Naive thymus-derived CD4-positive, alpha-beta T cell (primary cell): ENCODE data around the gene CIRBP. TPM values are rescaled to one million over a fixed set of nuclear protein-coding genes. Genes with fewer than 3 reads are reported as not detected.
A peak's percentile ranks its signal among the peaks of the same experiment; 100 is the strongest.

ENCODE experiments used
- ATAC-seq: fragments of 150-1000 bp; cut with Tn5 transposase; 2 replicates; pipeline ENCODE4 v1.10.0; 2021; ENCODE audit warnings: mild to moderate bottlenecking, moderate library complexity
- CTCF ChIA-PET: fragments of 350-600 bp; sonication (Branson Sonifier 250); formaldehyde crosslinking; loops from one replicate; lab custom pipeline; 2021; ENCODE audit warnings: antibody characterized with exemption; lab: Charles Lee
- POLR2A ChIA-PET: fragments of 350-600 bp; sonication (Branson Sonifier 250); formaldehyde crosslinking; loops from one replicate; lab custom pipeline; 2021; ENCODE audit warnings: antibody characterized with exemption, inconsistent platforms; lab: Charles Lee
- DNase-seq, 9 donors: peaks; one replicate each; pipeline versions ENCODE4 v3.0.0 to v3.0.0-alpha.2; 2020 to 2022; ENCODE audit warnings: mixed read lengths in 1 of 9
- H3K27ac ChIP-seq: one replicate; pipeline ENCODE4 v1.7.0; 2013; ENCODE audit warnings: mild to moderate bottlenecking, low read depth, low read length, moderate library complexity
- H3K27me3 ChIP-seq, 2 donors: one replicate each; pipeline ENCODE4 v1.7.0; 2013; ENCODE audit warnings: low read length in 2 of 2, mild to moderate bottlenecking in 2 of 2, moderate library complexity in 2 of 2; ENCODE audit not compliant: control insufficient read depth in 2 of 2, insufficient read depth in 2 of 2
- H3K36me3 ChIP-seq, 3 experiments: 1 replicate in 2 of 3; 2 replicates in 1 of 3; pipeline ENCODE4 v1.7.0; 2013; ENCODE audit warnings: low read length in 3 of 3, mild to moderate bottlenecking in 3 of 3, moderate library complexity in 1 of 3; ENCODE audit not compliant: insufficient read depth in 3 of 3, control insufficient read depth in 2 of 3
- H3K4me1 ChIP-seq, 2 donors: one replicate each; pipeline ENCODE4 v1.7.0; 2013; ENCODE audit warnings: low read length in 2 of 2, mild to moderate bottlenecking in 2 of 2, moderate library complexity in 1 of 2; ENCODE audit not compliant: control insufficient read depth in 2 of 2, insufficient read depth in 2 of 2
- H3K4me3 ChIP-seq: 2 replicates; pipeline ENCODE4 v1.7.0; 2013; ENCODE audit warnings: mild to moderate bottlenecking, low read length
- H3K9me3 ChIP-seq, 3 experiments: 1 replicate in 2 of 3; 2 replicates in 1 of 3; pipeline ENCODE4 v1.7.0; 2013; ENCODE audit warnings: low read length in 3 of 3; ENCODE audit not compliant: control insufficient read depth in 2 of 3
- H3K27ac Mint-ChIP-seq, 9 donors: one replicate each; pipeline ENCODE4 v1.8.0; 2020 to 2022; ENCODE audit warnings: mixed read lengths in 9 of 9, mild to moderate bottlenecking in 8 of 9, moderate library complexity in 5 of 9, inconsistent platforms in 2 of 9
- H3K27me3 Mint-ChIP-seq, 5 donors: one replicate each; pipeline ENCODE4 v1.8.0; 2021 to 2022; ENCODE audit warnings: mixed read lengths in 5 of 5, mild to moderate bottlenecking in 1 of 5
- H3K36me3 Mint-ChIP-seq, 5 donors: one replicate each; pipeline ENCODE4 v1.8.0; 2020 to 2022; ENCODE audit warnings: mixed read lengths in 5 of 5, mild to moderate bottlenecking in 3 of 5, inconsistent platforms in 1 of 5
- H3K4me1 Mint-ChIP-seq, 7 donors: one replicate each; pipeline ENCODE4 v1.8.0; 2020 to 2022; ENCODE audit warnings: mixed read lengths in 7 of 7, mild to moderate bottlenecking in 3 of 7, inconsistent platforms in 1 of 7
- H3K4me3 Mint-ChIP-seq, 10 donors: one replicate each; pipeline ENCODE4 v1.8.0; 2020 to 2022; ENCODE audit warnings: mild to moderate bottlenecking in 10 of 10, mixed read lengths in 10 of 10, moderate library complexity in 6 of 10, inconsistent platforms in 2 of 10
- H3K9me3 Mint-ChIP-seq, 11 donors: one replicate each; pipeline ENCODE4 v1.8.0; 2020 to 2022; ENCODE audit warnings: mixed read lengths in 11 of 11, mild to moderate bottlenecking in 4 of 11, inconsistent platforms in 1 of 11, moderate library complexity in 1 of 11
- intact Hi-C, 2 donors: fragments of 100-400 bp; cut with micrococcal nuclease; formaldehyde crosslinking; loops; one replicate each; pipeline ENCODE4 v1.15.1; 2023
- polyA plus RNA-seq, 2 donors: library from polyadenylated mRNA; unstranded; fragments of 300-500 nt; fragmentation: Illumina TruSeq; gene quantifications; one replicate each; pipeline ENCODE4 v1.2.3, GENCODE V29; 2021
- total RNA-seq, 6 experiments: library from RNA in 5 of 6; stranded (reverse) in 5 of 6; gene quantifications; 1 replicate in 5 of 6; 2 replicates in 1 of 6; pipeline ENCODE4 v1.2.3 and lab custom pipeline; 2021 to 2026

CIRBP gene
- total and polyA plus RNA-seq, 7 experiments from 2014 or later: 233 to 629 (median 410) TPM

DNA sequence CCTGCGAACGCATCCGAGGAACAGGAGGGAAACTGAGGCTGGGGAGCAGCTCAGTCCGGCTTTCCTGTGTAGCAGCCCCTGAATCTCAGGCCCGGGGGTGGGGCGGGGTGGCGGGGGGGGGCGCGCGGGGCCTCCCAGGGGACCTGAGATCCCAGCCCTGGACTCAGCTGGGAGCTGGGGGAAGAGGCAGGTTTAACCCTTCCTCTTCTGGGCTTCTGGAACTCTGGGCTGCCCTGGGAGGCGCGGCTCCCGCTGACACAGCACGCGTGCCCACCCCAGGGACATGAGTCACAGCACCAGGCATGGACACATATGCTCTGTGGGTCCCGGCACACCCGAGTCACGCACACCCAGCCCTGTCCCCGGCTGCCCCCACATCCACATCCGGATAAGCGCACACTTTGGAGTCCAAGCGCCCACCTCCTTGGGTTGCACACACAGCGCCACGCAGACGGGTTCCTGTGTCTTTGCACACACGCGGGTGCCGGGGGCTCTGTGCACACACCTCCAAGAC lies 3.5 kb upstream of the CIRBP start:
- Histone ChIP-seq H3K27ac (no peak overlapping the region), H3K4me1 (peaks cover 38 to 47% of the 10 kb centered on the region in 2 donors), H3K4me3 (peak overlapping the region; percentile 48), H3K9me3 (no peaks in the 10 kb centered on the region), H3K27me3 (no peaks in the 10 kb centered on the region), H3K36me3 (peaks cover 0 to 5% (median 4%) of the 10 kb centered on the region in 3 experiments)
- Mint-ChIP-seq H3K4me1 (peaks cover 41 to 60% (median 47%) of the 10 kb centered on the region in 7 donors), H3K9me3 (peaks cover 0 to 7% (median 0%) of the 10 kb centered on the region in 11 donors), H3K4me3 (peak overlapping the region; percentile 25 to 96 (median 50)), H3K27me3 (peaks cover 0 to 6% (median 0%) of the 10 kb centered on the region in 5 donors), H3K27ac (peak overlapping the region in 5 of 9 donors; percentile 21 to 82 (median 70)), H3K36me3 (peaks cover 0 to 6% (median 5%) of the 10 kb centered on the region in 5 donors)
- ATAC-seq (no peak), DNase-seq (peak in 1 of 9 donors; percentile 47)
- POLR2A ChIA-PET: interaction anchor here (1.1 to 14.9 kb wide), 6 partner anchors 9 to 60 kb away, joined by 3 to 366 read pairs (median 11); partner anchors contain the start of genes ATP5F1D, FAM174C and STK11
- CTCF ChIA-PET: interaction anchor here (1.3 to 5.1 kb wide), 4 partner anchors 10 to 99 kb away, joined by 3 to 164 read pairs (median 6); no protein-coding TSS in a partner anchor
- intact Hi-C loops: loop anchor here (1.0 to 10.0 kb wide), 3 partner anchors 21 to 589 kb away; partner anchors contain the start of gene PTBP1 (in 1 of the 2)

- H3K36me3 ChIP-seq: peaks cover 6 to 12% (median 11%) of the 10 kb centered on the region in 3 experiments
- H3K27ac ChIP-seq: peak overlapping the region; percentile 55
- H3K27ac Mint-ChIP-seq: peak overlapping the region in 5 of 9 donors; percentile 21 to 82 (median 65)
- intact Hi-C loops: loop anchor here (1.0 to 10.0 kb wide), 3 partner anchors 22 to 588 kb away; partner anchors contain the start of gene PTBP1 (in 1 of the 2)
- H3K4me1 ChIP-seq: peaks cover 44 to 52% of the 10 kb centered on the region in 2 donors
- no peaks in the 10 kb centered on the region for H3K27me3 ChIP-seq
- ChIA-PET POLR2A (interaction anchor here (0.8 to 14.9 kb wide), 8 partner anchors 9 to 468 kb away, joined by 3 to 366 read pairs (median 6); partner anchors contain the start of genes ATP5F1D, FAM174C and STK11), CTCF (interaction anchor here (0.7 to 5.1 kb wide), 8 partner anchors 9 to 99 kb away, joined by 3 to 164 read pairs (median 5); partner anchors contain the start of gene FAM174C)
- H3K4me3 Mint-ChIP-seq: peak overlapping the region; percentile 25 to 96 (median 55)
- peak; percentile 51 for ATAC-seq
- peaks cover 0 to 7% (median 0%) of the 10 kb centered on the region in 11 donors for H3K9me3 Mint-ChIP-seq
- H3K4me3 ChIP-seq: peak overlapping the region; percentile 48
- H3K36me3 Mint-ChIP-seq: peaks cover 0 to 12% (median 9%) of the 10 kb centered on the region in 5 donors
- no peaks in the 10 kb centered on the region for H3K9me3 ChIP-seq
- H3K4me1 Mint-ChIP-seq: peaks cover 46 to 64% (median 52%) of the 10 kb centered on the region in 7 donors
- H3K27me3 Mint-ChIP-seq: peaks cover 0 to 6% (median 0%) of the 10 kb centered on the region in 5 donors
- peak; percentile 54 to 93 (median 70) for DNase-seq
Observed at GRCh38 chr19:1266129-1266915, 2.8 kb upstream of the CIRBP start.

DNA sequence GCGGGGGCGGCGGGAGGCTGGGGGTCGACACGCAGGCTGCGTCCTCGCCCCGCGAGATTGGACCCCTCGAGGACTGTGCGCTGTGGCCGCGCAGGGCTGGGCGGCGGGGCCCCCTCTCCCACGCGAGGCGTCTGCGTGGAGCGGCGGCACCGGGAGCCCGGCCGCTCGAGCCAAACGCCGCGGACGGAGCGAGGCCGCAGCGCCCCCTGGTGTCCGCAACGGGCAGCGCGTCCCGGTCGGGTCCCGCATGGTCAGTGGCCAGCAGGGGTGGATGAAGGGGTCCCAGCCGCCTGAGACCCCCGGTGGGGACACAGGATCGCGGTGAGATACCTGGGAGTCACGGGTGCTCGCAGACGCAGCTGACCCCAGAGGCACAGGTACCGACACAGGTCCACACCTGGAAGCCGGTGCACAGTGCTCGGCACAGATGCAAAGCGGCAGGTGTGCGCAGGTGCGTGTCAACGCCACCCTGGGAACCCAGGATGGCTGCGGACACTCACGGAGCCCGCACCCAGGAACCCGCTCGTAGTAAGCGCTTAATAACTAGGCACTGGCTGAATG lies 2.1 kb upstream of the CIRBP start:
- no peaks in the 10 kb centered on the region for H3K9me3 ChIP-seq
- H3K4me1 Mint-ChIP-seq: peaks cover 45 to 64% (median 52%) of the 10 kb centered on the region in 7 donors
- peak overlapping the region; percentile 48 for H3K4me3 ChIP-seq
- H3K27me3 Mint-ChIP-seq: peaks cover 0 to 6% (median 0%) of the 10 kb centered on the region in 5 donors
- peaks cover 0 to 18% (median 11%) of the 10 kb centered on the region in 5 donors for H3K36me3 Mint-ChIP-seq
- peak overlapping the region; percentile 51 to 96 (median 66) for H3K4me3 Mint-ChIP-seq
- H3K27me3 ChIP-seq: no peaks in the 10 kb centered on the region
- peak overlapping the region in 6 of 9 donors; percentile 28 to 89 (median 55) for H3K27ac Mint-ChIP-seq
- H3K9me3 Mint-ChIP-seq: peaks cover 0 to 7% (median 0%) of the 10 kb centered on the region in 11 donors
- POLR2A ChIA-PET: interaction anchor here (0.8 to 14.9 kb wide), 8 partner anchors 9 to 469 kb away, joined by 3 to 366 read pairs (median 13); partner anchors contain the start of genes ABCA7, ATP5F1D, CBARP and FAM174C
- intact Hi-C loops: loop anchor here (1.0 to 10.0 kb wide), 3 partner anchors 23 to 588 kb away; partner anchors contain the start of gene PTBP1 (in 1 of the 2)
- ATAC-seq (peak; percentile 24), DNase-seq (peak in 8 of 9 donors; percentile 49 to 90 (median 70))
- peak overlapping the region; percentile 55 for H3K27ac ChIP-seq
- H3K36me3 ChIP-seq: peaks cover 12 to 17% (median 16%) of the 10 kb centered on the region in 3 experiments
- CTCF ChIA-PET: interaction anchor here (0.9 to 5.1 kb wide), 8 partner anchors 8 to 22 kb away, joined by 3 to 164 read pairs (median 6); partner anchors contain the start of gene FAM174C
- H3K4me1 ChIP-seq: peaks cover 47 to 52% of the 10 kb centered on the region in 2 donors

DNA sequence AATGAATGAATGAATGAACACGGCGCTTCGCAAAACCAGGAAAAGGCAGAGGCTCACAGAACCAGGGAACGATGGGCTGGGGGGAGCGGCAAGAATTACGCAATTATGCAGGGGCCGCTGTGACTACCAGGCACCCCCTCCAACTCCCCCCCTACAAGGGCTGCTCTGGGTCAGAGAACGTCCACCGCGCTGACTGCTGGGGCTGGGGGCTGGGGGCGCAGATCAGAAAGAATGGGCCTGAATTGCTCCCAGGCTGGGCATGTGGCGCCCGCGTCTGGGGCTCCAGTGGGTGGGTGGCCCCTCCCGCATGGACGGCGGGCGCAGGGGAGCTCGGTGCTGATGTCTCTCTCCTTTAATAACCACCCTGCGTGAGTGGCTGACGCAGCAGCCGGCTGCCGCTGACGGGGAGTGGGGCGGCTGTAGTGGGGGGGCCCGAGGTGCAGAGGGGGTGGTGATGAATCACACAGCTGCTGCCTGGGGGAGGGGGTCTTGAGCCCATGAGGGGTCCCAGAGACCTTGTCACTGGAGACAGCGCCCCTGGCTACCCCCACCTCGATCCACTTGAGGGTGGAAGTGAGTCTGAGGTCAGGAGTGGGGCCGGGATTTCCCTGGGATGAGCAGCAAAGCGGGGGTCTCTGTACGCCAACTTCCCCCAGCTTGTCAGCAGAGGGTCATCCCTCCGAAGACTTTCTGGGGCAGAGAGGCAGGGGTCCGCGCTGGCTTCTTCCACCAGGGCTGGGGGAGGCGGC lies 1.5 kb upstream of the CIRBP start:
- Mint-ChIP-seq H3K27me3 (peaks cover 0 to 6% (median 0%) of the 10 kb centered on the region in 5 donors), H3K36me3 (peaks cover 0 to 25% (median 11%) of the 10 kb centered on the region in 5 donors), H3K9me3 (peaks cover 0 to 7% (median 0%) of the 10 kb centered on the region in 11 donors), H3K27ac (peak overlapping the region in 7 of 9 donors; percentile 28 to 90 (median 76)), H3K4me1 (peaks cover 48 to 70% (median 53%) of the 10 kb centered on the region in 7 donors), H3K4me3 (peak overlapping the region; percentile 58 to 96 (median 68))
- peak overlapping the region; percentile 48 for H3K4me3 ChIP-seq
- peak overlapping the region; percentile 82 for H3K27ac ChIP-seq
- H3K9me3 ChIP-seq: no peaks in the 10 kb centered on the region
- no peaks in the 10 kb centered on the region for H3K27me3 ChIP-seq
- POLR2A ChIA-PET: interaction anchor here (1.5 to 14.9 kb wide), 7 partner anchors 8 to 469 kb away, joined by 3 to 366 read pairs (median 17); partner anchors contain the start of genes ABCA7, ATP5F1D, CBARP and FAM174C
- CTCF ChIA-PET: interaction anchor here (0.9 to 5.1 kb wide), 4 partner anchors 8 to 23 kb away, joined by 3 to 164 read pairs (median 10); no protein-coding TSS in a partner anchor
- intact Hi-C loops: loop anchor here (5.0 to 10.0 kb wide), 2 partner anchors 470 to 587 kb away; partner anchors contain the start of gene PTBP1 (in 1 of the 2)
- H3K36me3 ChIP-seq: peaks cover 19 to 23% (median 20%) of the 10 kb centered on the region in 3 experiments
- ATAC-seq (no peak), DNase-seq (peak in 1 of 9 donors; percentile 60)
- H3K4me1 ChIP-seq: peaks cover 48 to 53% of the 10 kb centered on the region in 2 donors
